Measurements from ENCODE around the gene PCSK4.

PCSK4 gene

DNA sequence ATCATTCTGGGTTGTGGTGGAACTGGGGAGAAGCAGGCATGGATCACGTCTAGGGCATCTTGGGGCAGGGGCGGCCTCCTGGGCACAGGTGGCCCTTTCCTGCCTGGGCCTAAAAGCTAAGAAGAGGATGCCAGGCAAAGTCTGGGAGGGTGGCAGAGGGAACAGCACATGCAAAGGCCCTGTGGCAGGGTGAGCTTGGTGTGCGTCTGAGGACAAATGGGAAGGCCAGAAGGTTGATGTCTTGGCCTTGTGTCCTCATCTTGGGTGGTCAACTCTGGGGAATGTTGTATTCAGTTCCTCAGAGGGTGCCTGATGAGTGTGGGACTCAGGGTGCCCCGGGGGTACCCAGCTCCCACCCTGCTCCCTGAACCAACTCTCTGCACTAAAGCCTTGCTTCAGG, 28.3 kb upstream of the PCSK4 start:
- H3K27ac ChIP-seq = no peak overlapping the region
- TF ChIP-seq, protein P1, sequence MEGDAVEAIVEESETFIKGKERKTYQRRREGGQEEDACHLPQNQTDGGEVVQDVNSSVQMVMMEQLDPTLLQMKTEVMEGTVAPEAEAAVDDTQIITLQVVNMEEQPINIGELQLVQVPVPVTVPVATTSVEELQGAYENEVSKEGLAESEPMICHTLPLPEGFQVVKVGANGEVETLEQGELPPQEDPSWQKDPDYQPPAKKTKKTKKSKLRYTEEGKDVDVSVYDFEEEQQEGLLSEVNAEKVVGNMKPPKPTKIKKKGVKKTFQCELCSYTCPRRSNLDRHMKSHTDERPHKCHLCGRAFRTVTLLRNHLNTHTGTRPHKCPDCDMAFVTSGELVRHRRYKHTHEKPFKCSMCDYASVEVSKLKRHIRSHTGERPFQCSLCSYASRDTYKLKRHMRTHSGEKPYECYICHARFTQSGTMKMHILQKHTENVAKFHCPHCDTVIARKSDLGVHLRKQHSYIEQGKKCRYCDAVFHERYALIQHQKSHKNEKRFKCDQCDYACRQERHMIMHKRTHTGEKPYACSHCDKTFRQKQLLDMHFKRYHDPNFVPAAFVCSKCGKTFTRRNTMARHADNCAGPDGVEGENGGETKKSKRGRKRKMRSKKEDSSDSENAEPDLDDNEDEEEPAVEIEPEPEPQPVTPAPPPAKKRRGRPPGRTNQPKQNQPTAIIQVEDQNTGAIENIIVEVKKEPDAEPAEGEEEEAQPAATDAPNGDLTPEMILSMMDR (conservative IDR thresholded peaks at IDR 0.05) = no peak
- no peak for TF ChIP-seq ZFX (IDR thresholded peaks at IDR 0.05)

DNA sequence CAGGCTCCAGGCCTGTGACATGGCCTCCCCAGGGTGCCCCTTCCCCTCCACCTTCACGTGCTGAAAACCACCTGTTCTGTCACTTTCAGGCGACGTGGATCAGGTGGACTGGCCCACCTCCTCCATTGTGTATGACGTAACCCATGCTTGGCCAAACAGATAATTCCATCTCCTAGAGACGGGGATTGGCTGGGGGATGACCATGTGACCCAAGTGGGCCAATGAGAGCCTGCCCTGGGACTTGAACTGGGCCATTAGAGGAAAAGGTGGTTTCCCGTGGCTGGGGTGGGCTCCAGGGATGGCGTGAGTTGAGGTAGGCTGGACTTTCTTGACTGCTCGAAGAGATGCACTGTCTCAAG, 26.2 kb upstream of the PCSK4 start:
- H3K27ac ChIP-seq = no peak overlapping the region
- TF ChIP-seq, protein P1 (conservative IDR thresholded peaks at IDR 0.05) = no peak
- TF ChIP-seq ZFX (IDR thresholded peaks at IDR 0.05) = no peak

DNA sequence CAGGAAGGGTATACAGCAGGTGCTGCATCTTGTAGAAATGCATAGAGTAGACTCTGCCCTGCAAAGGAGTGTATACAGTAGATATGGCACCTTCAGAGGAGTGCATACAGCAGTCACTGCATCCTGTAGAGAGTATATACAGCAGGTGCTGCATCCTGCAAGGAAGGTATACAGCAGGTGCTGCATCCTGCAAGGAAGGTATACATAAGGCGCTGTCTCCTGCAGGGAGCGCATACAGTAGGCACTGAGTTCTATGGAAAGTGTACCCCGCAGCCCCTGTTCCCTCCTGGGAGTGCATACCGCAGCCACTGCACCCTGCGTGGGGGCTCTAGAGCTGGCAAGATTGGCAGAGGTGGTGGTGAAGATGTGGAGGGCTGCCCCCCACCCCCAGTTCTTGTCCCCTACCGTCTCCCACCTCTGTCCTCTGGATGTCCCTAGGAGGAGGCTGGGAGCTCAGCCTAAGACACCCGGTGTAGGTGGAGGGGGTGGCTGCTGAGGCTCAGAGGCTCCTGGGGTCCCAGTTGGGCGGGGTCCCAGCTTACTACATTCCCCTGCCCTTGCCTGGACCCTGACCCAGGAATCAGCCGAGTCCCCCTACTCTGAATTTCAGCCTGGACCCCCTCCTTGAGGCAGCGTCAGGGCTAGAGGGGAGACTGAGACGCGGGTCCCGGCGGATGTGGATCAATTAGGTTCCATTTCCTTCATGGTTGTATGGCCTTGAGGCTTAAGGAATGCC, 25.0 kb upstream of the PCSK4 start:
- H3K27ac ChIP-seq = no peak overlapping the region
- TF ChIP-seq ZFX (IDR thresholded peaks at IDR 0.05) = no peak
- TF ChIP-seq, protein P1 (conservative IDR thresholded peaks at IDR 0.05) = no peak

DNA sequence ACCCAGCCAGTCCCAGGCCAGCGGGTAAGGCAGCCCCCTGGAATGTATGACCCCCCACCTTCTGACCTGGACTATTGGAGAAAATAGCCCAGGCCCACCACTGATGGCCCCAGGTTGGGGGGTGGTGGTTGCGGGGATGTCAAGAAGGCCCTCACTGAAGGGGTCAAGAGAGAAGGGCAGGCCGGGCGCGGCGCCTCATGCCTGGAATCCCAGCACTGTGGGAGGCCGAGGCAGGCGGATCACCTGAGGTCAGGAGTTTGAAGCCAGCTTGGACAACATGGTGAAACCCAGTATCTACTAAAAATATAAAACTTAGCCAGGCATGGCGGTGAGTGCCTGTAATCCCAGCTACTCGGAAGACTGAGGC, 24.1 kb upstream of the PCSK4 start:
- TF ChIP-seq, protein P1 (conservative IDR thresholded peaks at IDR 0.05) = no peak
- no peak for TF ChIP-seq ZFX (IDR thresholded peaks at IDR 0.05)
- no peak overlapping the region for H3K27ac ChIP-seq

DNA sequence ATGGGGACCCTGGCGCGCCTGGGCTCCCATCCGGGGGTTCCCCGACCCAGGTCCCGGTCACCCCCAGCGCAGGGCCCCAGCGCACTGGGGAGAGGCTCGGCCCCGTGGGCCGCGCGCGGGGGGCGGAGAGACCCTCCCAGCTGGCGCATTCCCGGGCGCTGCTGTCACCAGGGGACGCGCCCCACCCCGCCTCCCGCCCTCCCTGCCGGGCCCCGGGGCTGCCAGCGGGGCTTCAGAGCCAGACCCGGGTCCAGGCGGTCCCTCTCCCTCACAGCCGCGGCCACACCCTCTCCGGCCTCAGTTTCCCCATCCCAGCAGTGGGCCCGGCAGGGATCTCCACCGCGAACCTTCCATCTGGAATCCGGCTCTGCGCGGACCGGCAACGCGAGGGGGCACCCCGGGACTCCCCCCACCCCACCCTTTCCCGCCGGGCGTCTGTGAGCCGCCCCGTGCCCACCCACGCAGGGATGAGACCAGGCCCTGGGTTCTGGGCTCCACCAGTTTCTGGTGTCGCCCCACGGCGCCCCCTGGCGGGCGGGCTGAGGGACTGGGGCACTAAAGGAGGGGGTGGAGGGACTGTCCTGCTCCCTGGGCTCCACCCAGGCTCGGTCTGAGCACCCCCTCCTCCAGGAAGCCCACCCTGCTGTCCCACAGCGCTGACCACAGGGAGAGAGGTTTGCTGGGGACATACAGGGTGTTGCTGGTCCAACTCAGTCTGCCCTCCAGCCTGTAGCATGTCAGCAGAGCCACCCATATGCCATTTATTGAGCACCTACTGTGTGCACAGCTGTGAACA, 23.5 kb upstream of the PCSK4 start:
- TF ChIP-seq, protein P1 (conservative IDR thresholded peaks at IDR 0.05) = peak; percentile 76
- no peak for TF ChIP-seq ZFX (IDR thresholded peaks at IDR 0.05)
- no peak overlapping the region for H3K27ac ChIP-seq

DNA sequence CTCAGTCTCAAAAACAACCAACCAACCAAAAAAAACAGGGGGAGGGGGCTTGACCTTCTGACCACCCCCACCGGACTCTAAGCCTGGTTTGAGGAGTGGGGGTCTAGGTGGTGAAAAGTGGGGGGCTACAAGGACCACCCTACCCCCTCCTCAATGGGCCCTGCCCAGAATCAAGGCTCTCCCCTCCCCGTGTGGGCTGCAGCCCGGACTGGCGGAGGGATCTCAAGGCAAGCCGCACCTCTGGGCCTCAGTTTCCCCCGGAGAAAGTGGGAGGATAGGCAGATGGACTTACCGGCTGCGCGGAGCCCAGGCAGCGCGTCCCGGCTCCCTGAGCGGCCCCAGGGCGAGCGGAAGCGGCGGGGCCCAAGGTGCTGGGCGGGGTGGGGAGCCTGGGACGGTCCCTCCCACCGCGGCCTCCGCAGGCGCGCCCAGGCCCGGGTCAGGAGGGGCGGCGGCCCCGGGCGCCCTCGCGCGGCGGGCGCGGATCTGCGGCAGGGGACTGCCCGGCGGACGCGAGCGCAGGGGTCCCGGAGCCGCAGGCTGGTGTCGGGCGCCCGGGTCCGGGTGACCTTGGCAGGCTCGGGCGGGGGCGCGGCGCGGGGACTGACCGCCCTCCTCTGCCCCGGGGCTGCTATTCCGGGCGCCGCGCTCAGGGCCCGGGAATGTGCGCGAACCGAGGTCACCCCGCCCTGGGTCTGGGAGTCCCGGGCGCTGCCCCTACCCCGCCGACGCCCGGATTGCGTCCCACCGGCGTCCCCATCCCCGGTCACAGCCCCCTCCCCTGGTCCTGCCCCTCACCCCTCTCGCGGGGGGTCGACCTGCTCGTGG, 22.7 kb upstream of the PCSK4 start, which contains the start of gene ADAMTSL5:
Gene ADAMTSL5, minus strand, starts transcription at position 349 of the 828 bp plus-strand sequence. CDS start 2,076 bp downstream, outside the sequence.
- no peak within 1 kb of the TSS for H3K27ac ChIP-seq
- TF ChIP-seq, protein P1 (conservative IDR thresholded peaks at IDR 0.05) = no peak; the same call in 1 of the 2 replicates
- TF ChIP-seq ZFX (IDR thresholded peaks at IDR 0.05) = no peak

Measured in C4-2B (cell line).